Smooth muscle cell (in vitro differentiated cells): ENCODE data around the gene TMPRSS9. TPM values are rescaled to one million over a fixed set of nuclear protein-coding genes. Genes with fewer than 3 reads are reported as not detected.

ENCODE experiments used
- DNase-seq: peaks from one replicate; lab custom pipeline; 2025; ENCODE audit not compliant: unreplicated experiment; lab: John Stamatoyannopoulos, UW
- H2AFZ ChIP-seq: fragments of 200-600 bp; sonication (generic); 2 replicates; pipeline ENCODE4 v1.6.0; 2016; ENCODE audit warnings: antibody characterized with exemption, low read depth, mild to moderate bottlenecking
- H3F3A ChIP-seq: fragments of 200-600 bp; sonication (generic); 2 replicates; pipeline ENCODE4 v1.6.0; 2017; ENCODE audit warnings: antibody characterized with exemption, low read depth
- H3K27ac ChIP-seq: fragments of 200-600 bp; sonication (generic); 2 replicates; pipeline ENCODE4 v1.5.1; 2016; ENCODE audit warnings: low read depth, mild to moderate bottlenecking
- H3K27me3 ChIP-seq: fragments of 200-600 bp; sonication (generic); 2 replicates; pipeline ENCODE4 v1.6.1; 2016; ENCODE audit warnings: low read depth, mild to moderate bottlenecking
- H3K36me3 ChIP-seq: fragments of 200-600 bp; sonication (generic); 2 replicates; pipeline ENCODE4 v1.5.1; 2016; ENCODE audit warnings: low read depth
- H3K4me1 ChIP-seq: fragments of 200-600 bp; sonication (generic); 2 replicates; pipeline ENCODE4 v1.5.1; 2016; ENCODE audit warnings: low read depth
- H3K4me2 ChIP-seq: fragments of 200-600 bp; sonication (generic); 2 replicates; pipeline ENCODE4 v1.6.0; 2016; ENCODE audit warnings: mild to moderate bottlenecking
- H3K4me3 ChIP-seq: fragments of 200-600 bp; sonication (generic); 2 replicates; pipeline ENCODE4 v1.5.1; 2016; ENCODE audit warnings: mild to moderate bottlenecking
- H3K79me2 ChIP-seq: fragments of 200-600 bp; sonication (generic); 2 replicates; pipeline ENCODE4 v1.6.0; 2016; ENCODE audit warnings: low read depth, mild to moderate bottlenecking
- H3K9ac ChIP-seq: fragments of 200-600 bp; sonication (generic); 2 replicates; pipeline ENCODE4 v1.6.0; 2016; ENCODE audit warnings: low read depth
- H3K9me3 ChIP-seq: fragments of 200-600 bp; sonication (generic); replicated peaks from 2 replicates; pipeline ENCODE4 v1.5.1; 2016; ENCODE audit warnings: low read depth
- H4K20me1 ChIP-seq: fragments of 200-600 bp; sonication (generic); 2 replicates; pipeline ENCODE4 v1.6.0; 2016; ENCODE audit warnings: low read depth
- WGBS: methylation state at CpG from one replicate; pipeline ENCODE4 v1.1.7; 2016; ENCODE audit warnings: low lambda C conversion rate; 5-methylcytosine and 5-hydroxymethylcytosine counted together
- polyA plus RNA-seq: library from polyadenylated mRNA; unstranded; fragments of >200 nt; fragmentation: Nextera tagmentation; extraction: Ambion mirVana; gene quantifications from 2 replicates; pipeline ENCODE4 v1.2.1, GENCODE V29; 2016
- total RNA-seq: library from RNA; depleted of rRNA; stranded (reverse); fragments of >200 nt; gene quantifications from 2 replicates; pipeline ENCODE4 v1.2.3, GENCODE V29; 2014
- TF ChIP-seq, protein P1 (sequence below): fragments of 200-600 bp; sonication (generic); IDR thresholded peaks from 2 replicates; pipeline ENCODE4 v1.5.1; 2017; ENCODE audit warnings: borderline replicate concordance, mild to moderate bottlenecking, antibody characterized with exemption; ENCODE audit not compliant: insufficient read depth, poor library complexity, severe bottlenecking

Gene TMPRSS9
- total and polyA plus RNA-seq, 2 experiments from 2014 or later: 0.05 TPM; not detected in 1

DNA sequence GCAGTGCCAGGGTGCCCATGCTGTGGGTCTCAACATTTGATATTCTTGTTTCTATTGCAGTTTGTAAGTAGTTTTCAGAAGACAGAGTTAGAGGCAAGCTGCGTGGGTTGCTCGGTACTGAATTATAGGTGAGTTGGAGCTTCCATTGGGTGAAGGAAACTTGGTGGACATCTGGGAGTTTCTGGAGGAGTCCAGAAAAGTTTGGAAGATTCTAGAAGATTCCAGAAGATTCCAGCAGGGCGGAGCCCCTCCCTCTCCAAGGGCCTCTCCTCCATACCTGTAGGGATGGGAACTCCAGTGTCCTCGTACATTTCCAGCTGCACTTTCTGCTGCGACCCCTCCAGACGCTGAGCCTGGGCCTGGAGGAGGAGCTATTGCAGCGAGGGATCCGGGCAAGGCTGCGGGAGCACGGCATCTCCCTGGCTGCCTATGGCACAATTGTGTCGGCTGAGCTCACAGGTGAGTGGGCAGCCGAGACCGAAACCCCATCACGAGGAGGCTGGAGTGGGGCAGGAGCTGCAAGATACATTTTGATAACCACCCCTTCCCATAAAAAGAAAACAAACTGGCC, 38.8 kb downstream of the TMPRSS9 start:
- H3K9ac ChIP-seq: no peak overlapping the region
- no peaks in the 10 kb centered on the region for H3K36me3 ChIP-seq
- 90% methylated on average over 14 of the region's 14 CpGs for WGBS
- H3K4me1 ChIP-seq: no peaks in the 10 kb centered on the region
- H2AFZ ChIP-seq: no peak overlapping the region
- H3K27me3 ChIP-seq: no peaks in the 10 kb centered on the region
- no peak overlapping the region for H3K4me3 ChIP-seq
- H3F3A ChIP-seq: no peaks in the 10 kb centered on the region
- H3K4me2 ChIP-seq: no peak overlapping the region
- H3K9me3 ChIP-seq: no peaks in the 10 kb centered on the region
- DNase-seq: no peak
- H4K20me1 ChIP-seq: no peaks in the 10 kb centered on the region
- no peaks in the 10 kb centered on the region for H3K79me2 ChIP-seq
- TF ChIP-seq, protein P1, sequence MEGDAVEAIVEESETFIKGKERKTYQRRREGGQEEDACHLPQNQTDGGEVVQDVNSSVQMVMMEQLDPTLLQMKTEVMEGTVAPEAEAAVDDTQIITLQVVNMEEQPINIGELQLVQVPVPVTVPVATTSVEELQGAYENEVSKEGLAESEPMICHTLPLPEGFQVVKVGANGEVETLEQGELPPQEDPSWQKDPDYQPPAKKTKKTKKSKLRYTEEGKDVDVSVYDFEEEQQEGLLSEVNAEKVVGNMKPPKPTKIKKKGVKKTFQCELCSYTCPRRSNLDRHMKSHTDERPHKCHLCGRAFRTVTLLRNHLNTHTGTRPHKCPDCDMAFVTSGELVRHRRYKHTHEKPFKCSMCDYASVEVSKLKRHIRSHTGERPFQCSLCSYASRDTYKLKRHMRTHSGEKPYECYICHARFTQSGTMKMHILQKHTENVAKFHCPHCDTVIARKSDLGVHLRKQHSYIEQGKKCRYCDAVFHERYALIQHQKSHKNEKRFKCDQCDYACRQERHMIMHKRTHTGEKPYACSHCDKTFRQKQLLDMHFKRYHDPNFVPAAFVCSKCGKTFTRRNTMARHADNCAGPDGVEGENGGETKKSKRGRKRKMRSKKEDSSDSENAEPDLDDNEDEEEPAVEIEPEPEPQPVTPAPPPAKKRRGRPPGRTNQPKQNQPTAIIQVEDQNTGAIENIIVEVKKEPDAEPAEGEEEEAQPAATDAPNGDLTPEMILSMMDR: no peak
- no peak overlapping the region for H3K27ac ChIP-seq

DNA sequence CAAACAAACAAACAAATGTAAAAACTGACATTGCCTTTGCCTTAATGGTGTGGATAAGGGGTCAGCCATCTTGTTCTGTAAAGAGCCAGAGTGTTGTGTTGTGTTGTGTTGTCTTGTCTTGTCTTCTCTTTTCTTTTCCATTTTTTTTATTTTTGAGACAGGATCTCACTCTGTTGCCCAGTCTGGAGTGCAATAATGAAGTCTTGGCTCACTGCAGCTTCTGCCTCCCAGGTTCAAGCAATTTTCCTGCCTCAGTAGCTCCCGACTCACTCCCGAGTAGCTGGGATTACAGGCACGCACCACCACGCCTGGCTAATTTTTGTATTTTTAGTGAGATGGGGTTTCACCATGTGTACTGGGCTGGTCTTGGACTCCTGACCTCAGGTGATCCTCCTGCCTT, 39.5 kb downstream of the TMPRSS9 start:
- DNase-seq: no peak
- H3K4me3 ChIP-seq: no peak overlapping the region
- no peaks in the 10 kb centered on the region for H3K36me3 ChIP-seq
- WGBS: 96% methylated on average over 4 of the region's 4 CpGs
- H2AFZ ChIP-seq: no peak overlapping the region
- no peak overlapping the region for H3K27ac ChIP-seq
- no peaks in the 10 kb centered on the region for H3F3A ChIP-seq
- TF ChIP-seq, protein P1: no peak
- no peaks in the 10 kb centered on the region for H3K9me3 ChIP-seq
- H3K9ac ChIP-seq: no peak overlapping the region
- no peaks in the 10 kb centered on the region for H3K4me1 ChIP-seq
- H3K27me3 ChIP-seq: no peaks in the 10 kb centered on the region
- no peaks in the 10 kb centered on the region for H4K20me1 ChIP-seq
- no peaks in the 10 kb centered on the region for H3K79me2 ChIP-seq
- H3K4me2 ChIP-seq: no peak overlapping the region

DNA sequence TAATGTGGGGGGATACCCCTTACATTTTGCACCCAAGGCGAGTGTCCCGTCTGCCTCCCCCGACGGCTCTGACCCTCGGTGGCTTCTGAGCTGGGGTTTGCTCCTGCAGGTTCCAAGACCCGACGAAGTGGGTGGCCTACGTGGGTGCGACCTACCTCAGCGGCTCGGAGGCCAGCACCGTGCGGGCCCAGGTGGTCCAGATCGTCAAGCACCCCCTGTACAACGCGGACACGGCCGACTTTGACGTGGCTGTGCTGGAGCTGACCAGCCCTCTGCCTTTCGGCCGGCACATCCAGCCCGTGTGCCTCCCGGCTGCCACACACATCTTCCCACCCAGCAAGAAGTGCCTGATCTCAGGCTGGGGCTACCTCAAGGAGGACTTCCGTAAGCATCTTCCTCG, 48.2 kb downstream of the TMPRSS9 start:
- Histone ChIP-seq H3K36me3 (no peaks in the 10 kb centered on the region), H3K79me2 (no peaks in the 10 kb centered on the region), H3K27me3 (no peaks in the 10 kb centered on the region), H2AFZ (no peak overlapping the region), H3K4me3 (no peak overlapping the region), H4K20me1 (no peaks in the 10 kb centered on the region), H3K9me3 (no peaks in the 10 kb centered on the region), H3K4me2 (no peak overlapping the region), H3K4me1 (no peaks in the 10 kb centered on the region), H3K9ac (no peak overlapping the region), H3K27ac (no peak overlapping the region), H3F3A (no peaks in the 10 kb centered on the region)
- TF ChIP-seq, protein P1: no peak
- DNase-seq: no peak
- 90% methylated on average over 25 of the region's 25 CpGs for WGBS

DNA sequence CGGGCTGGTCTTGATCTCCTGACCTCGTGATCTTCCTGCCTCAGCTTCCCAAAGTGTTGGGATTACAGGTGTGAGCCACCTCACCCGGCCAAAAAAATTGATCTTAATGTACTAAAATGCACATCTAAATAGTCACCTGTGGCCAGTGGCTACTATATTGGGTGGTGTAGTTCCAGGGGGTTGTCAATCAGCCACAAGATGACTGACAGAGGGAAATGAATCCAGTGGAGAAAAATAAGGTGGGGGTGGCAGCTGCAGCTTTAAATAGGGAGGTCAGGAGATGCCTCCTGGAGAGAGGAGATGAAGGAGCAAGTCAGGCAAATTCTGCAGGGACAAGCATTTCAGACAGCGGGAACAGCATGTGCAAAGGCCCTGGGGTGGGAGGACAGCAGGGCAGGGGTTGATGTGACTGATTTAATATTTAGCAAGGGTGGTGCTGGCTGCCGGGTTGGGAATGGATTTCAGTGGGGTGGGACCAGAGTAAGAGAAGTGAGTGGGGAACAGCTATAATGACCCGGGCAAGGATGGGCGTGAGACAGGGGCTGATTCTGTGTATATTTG, 49.4 kb downstream of the TMPRSS9 start:
- Histone ChIP-seq H3K4me3 (no peak overlapping the region), H4K20me1 (no peaks in the 10 kb centered on the region), H3K27me3 (no peaks in the 10 kb centered on the region), H3K4me1 (no peaks in the 10 kb centered on the region), H3K9me3 (no peaks in the 10 kb centered on the region), H3F3A (no peaks in the 10 kb centered on the region), H2AFZ (no peak overlapping the region), H3K9ac (no peak overlapping the region), H3K27ac (no peak overlapping the region), H3K79me2 (no peaks in the 10 kb centered on the region), H3K4me2 (no peak overlapping the region), H3K36me3 (no peaks in the 10 kb centered on the region)
- WGBS: 78% methylated on average over 7 of the region's 7 CpGs
- no peak for DNase-seq
- TF ChIP-seq, protein P1: no peak
